ENCODE data around the gene TMEM259. TPM values are rescaled to one million over a fixed set of nuclear protein-coding genes. Genes with fewer than 3 reads are reported as not detected.

Gene TMEM259
- total and polyA plus RNA-seq, 2 of the 13 experiments (the other 11 are each of a cell fraction or from before 2014, with no cell fraction given) = 64.7 to 164 TPM

DNA sequence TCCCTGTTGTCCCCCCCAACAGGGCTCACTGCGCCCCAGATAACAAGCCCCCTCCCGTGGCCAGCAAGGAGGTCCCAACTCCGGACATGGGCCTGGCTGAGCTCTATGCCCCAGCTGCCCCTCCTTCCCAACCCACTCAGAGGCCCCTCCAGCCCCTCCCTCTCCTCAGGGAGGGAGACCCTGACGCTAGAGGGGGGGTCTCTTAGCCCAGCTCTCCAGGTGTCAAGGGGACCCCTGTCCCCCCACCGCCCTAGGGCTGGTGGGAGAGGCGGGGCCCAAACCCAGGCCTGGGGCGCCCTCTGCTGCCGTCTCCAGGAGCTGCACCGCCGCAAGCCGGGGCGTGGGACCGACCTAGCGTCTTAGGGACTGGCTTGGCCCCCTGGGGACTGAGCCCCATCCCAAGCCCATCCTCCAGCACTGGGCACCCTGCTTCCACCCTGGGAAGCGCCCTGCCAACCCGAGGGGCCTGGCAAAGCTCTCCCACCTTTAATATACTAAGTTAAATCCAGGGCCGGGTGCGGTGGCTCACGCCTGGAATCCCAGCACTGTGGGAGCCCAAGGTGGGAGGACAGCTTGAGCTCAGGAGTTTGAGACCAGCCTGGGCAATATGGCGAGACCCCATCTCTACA, 19.3 kb downstream of the TMEM259 start:
- Histone ChIP-seq H3K4me1 (ENCODE audit: insufficient read depth, low read length) (peaks cover 29% of the 10 kb centered on the region), H2AFZ (ENCODE audit: low read length) (no peak overlapping the region), H3K9me3 (ENCODE audit: low read length) (no peaks in the 10 kb centered on the region), H4K20me1 (ENCODE audit: insufficient read depth, low read length) (no peaks in the 10 kb centered on the region), H3K4me2 (ENCODE audit: low read depth, low read length) (peak overlapping the region; percentile 65), H3K4me3 (replicated peaks in 1 of 3; ENCODE audit: insufficient read depth in 1 of 3, low read depth in 2 of 3, low read length in 3 of 3) (peak overlapping the region in 2 of 3 experiments; percentile 7 to 66; a peak in 1 of 6 replicates), H3K27ac (ENCODE audit: extremely low read length, insufficient read depth, low read length) (no peak overlapping the region), H3K9ac (ENCODE audit: insufficient read depth, low read depth, low read length) (no peak overlapping the region), H3K27me3 (ENCODE audit: control insufficient read depth in 1 of 2, insufficient read depth in 2 of 2, low read length in 2 of 2) (peaks cover 15 to 50% of the 10 kb centered on the region in 2 experiments), H3K79me2 (ENCODE audit: insufficient read depth, low read length) (no peaks in the 10 kb centered on the region), H3K36me3 (replicated peaks in 1 of 2; ENCODE audit: control insufficient read depth in 1 of 2, insufficient read depth in 2 of 2, low read length in 2 of 2) (no peaks in the 10 kb centered on the region)
- 16% methylated on average over 9 of the region's 20 CpGs for WGBS (ENCODE audit: low lambda C conversion rate)
- ChIA-PET POLR2A (no interaction called here), CTCF (ENCODE audit: low intra/inter-chr PET ratio, low total read pairs) (no interaction called here)
- BruUV-seq (replicated peaks) = no TSS peak
- intact Hi-C loops (cut with micrococcal nuclease; ENCODE audit: unreplicated experiment) (no loop called here), in situ Hi-C loops (cut with HindIII; ENCODE audit: extremely low pct_ligation_motif_present, low pct_unique_long_range_greater_than_20kb) (no loop called here)
- ATAC-seq (peak; percentile 63), FAIRE-seq (no peak), DNase-seq (ENCODE audit: low spot score) (no peak)
- TF ChIP-seq YEATS2 (CRISPR knock-in tag; IDR thresholded peaks at IDR 0.05; ENCODE audit: borderline replicate concordance) = no peak
- TF ChIP-seq, protein P1, sequence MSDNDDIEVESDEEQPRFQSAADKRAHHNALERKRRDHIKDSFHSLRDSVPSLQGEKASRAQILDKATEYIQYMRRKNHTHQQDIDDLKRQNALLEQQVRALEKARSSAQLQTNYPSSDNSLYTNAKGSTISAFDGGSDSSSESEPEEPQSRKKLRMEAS (IDR thresholded peaks at IDR 0.05) = no peak
- TF ChIP-seq NRL (CRISPR knock-in tag; IDR thresholded peaks at IDR 0.05; ENCODE audit: borderline replicate concordance) = no peak
- no peak for TF ChIP-seq KAT8 (CRISPR knock-in tag; IDR thresholded peaks at IDR 0.05)
- TF ChIP-seq, protein P2, sequence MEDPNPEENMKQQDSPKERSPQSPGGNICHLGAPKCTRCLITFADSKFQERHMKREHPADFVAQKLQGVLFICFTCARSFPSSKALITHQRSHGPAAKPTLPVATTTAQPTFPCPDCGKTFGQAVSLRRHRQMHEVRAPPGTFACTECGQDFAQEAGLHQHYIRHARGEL (CRISPR knock-in tag; IDR thresholded peaks at IDR 0.05) = no peak
- TF ChIP-seq, protein P3, sequence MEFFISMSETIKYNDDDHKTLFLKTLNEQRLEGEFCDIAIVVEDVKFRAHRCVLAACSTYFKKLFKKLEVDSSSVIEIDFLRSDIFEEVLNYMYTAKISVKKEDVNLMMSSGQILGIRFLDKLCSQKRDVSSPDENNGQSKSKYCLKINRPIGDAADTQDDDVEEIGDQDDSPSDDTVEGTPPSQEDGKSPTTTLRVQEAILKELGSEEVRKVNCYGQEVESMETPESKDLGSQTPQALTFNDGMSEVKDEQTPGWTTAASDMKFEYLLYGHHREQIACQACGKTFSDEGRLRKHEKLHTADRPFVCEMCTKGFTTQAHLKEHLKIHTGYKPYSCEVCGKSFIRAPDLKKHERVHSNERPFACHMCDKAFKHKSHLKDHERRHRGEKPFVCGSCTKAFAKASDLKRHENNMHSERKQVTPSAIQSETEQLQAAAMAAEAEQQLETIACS (CRISPR knock-in tag; IDR thresholded peaks at IDR 0.05) = no peak
- no peak for TF ChIP-seq ZNF331 (CRISPR knock-in tag; IDR thresholded peaks at IDR 0.05)
- no peak for TF ChIP-seq HNF4A (CRISPR knock-in tag; IDR thresholded peaks at IDR 0.05)
- TF ChIP-seq, protein P4, sequence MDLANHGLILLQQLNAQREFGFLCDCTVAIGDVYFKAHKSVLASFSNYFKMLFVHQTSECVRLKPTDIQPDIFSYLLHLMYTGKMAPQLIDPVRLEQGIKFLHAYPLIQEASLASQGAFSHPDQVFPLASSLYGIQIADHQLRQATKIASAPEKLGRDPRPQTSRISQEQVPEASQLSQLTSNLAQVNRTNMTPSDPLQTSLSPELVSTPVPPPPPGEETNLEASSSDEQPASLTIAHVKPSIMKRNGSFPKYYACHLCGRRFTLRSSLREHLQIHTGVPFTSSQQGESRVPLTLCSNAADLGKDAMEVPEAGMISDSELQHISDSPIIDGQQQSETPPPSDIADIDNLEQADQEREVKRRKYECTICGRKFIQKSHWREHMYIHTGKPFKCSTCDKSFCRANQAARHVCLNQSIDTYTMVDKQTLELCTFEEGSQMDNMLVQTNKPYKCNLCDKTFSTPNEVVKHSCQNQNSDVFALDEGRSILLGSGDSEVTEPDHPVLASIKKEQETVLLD (CRISPR knock-in tag; IDR thresholded peaks at IDR 0.05; ENCODE audit: low read depth) = no peak
- TF ChIP-seq SETDB1 (CRISPR knock-in tag; IDR thresholded peaks at IDR 0.05; ENCODE audit: borderline replicate concordance) = no peak
- TF ChIP-seq, protein P5, sequence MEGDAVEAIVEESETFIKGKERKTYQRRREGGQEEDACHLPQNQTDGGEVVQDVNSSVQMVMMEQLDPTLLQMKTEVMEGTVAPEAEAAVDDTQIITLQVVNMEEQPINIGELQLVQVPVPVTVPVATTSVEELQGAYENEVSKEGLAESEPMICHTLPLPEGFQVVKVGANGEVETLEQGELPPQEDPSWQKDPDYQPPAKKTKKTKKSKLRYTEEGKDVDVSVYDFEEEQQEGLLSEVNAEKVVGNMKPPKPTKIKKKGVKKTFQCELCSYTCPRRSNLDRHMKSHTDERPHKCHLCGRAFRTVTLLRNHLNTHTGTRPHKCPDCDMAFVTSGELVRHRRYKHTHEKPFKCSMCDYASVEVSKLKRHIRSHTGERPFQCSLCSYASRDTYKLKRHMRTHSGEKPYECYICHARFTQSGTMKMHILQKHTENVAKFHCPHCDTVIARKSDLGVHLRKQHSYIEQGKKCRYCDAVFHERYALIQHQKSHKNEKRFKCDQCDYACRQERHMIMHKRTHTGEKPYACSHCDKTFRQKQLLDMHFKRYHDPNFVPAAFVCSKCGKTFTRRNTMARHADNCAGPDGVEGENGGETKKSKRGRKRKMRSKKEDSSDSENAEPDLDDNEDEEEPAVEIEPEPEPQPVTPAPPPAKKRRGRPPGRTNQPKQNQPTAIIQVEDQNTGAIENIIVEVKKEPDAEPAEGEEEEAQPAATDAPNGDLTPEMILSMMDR (CRISPR knock-in tag; IDR thresholded peaks at IDR 0.05) = peak; percentile 96
- no peak for TF ChIP-seq SRSF1 (optimal IDR thresholded peaks at IDR 0.05; ENCODE audit: low read depth, low read length)
- TF ChIP-seq, protein P6, sequence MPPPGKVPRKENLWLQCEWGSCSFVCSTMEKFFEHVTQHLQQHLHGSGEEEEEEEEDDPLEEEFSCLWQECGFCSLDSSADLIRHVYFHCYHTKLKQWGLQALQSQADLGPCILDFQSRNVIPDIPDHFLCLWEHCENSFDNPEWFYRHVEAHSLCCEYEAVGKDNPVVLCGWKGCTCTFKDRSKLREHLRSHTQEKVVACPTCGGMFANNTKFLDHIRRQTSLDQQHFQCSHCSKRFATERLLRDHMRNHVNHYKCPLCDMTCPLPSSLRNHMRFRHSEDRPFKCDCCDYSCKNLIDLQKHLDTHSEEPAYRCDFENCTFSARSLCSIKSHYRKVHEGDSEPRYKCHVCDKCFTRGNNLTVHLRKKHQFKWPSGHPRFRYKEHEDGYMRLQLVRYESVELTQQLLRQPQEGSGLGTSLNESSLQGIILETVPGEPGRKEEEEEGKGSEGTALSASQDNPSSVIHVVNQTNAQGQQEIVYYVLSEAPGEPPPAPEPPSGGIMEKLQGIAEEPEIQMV (CRISPR knock-in tag; IDR thresholded peaks at IDR 0.05; ENCODE audit: low read depth) = no peak
- TF ChIP-seq MTA1 (CRISPR knock-in tag; IDR thresholded peaks at IDR 0.05; ENCODE audit: borderline replicate concordance) = peak; percentile 29; the same call in 1 of the 2 replicates
- TF ChIP-seq, protein P7, sequence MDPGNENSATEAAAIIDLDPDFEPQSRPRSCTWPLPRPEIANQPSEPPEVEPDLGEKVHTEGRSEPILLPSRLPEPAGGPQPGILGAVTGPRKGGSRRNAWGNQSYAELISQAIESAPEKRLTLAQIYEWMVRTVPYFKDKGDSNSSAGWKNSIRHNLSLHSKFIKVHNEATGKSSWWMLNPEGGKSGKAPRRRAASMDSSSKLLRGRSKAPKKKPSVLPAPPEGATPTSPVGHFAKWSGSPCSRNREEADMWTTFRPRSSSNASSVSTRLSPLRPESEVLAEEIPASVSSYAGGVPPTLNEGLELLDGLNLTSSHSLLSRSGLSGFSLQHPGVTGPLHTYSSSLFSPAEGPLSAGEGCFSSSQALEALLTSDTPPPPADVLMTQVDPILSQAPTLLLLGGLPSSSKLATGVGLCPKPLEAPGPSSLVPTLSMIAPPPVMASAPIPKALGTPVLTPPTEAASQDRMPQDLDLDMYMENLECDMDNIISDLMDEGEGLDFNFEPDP (CRISPR knock-in tag; conservative IDR thresholded peaks at IDR 0.05) = no peak
- peak; percentile 31; the same call in 1 of the 2 replicates for TF ChIP-seq ETV5 (CRISPR knock-in tag; IDR thresholded peaks at IDR 0.05; ENCODE audit: borderline replicate concordance)

Data from HepG2 (cell line).